Measurements from ENCODE around the gene TPSG1.

TPSG1 gene

DNA sequence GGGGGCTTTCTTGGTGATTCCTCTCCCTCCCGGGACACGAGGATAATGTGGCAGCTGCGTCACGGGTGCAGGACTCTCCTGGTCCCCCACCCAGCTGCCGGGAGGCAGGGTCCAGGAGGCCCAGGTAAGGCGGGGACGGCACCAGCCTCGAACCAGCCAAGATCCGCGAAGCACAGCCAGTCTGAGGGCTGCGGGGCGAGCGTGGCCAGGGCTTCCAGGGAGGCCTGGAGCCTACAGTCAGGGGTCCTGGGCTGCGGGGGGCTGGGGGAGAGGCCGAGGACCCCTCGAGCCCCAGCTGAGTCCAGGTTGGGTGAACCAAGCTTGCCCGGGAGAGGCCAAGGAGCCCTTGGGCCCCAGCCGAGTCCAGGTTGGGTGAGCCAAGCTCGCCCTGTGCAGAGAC, 40.8 kb upstream of the TPSG1 start:
- no peak for DNase-seq (ENCODE audit: low read depth, low spot score)
- Histone ChIP-seq H3K4me1 (ENCODE audit: insufficient read depth, insufficient read length) (no peaks in the 10 kb centered on the region), H3K27me3 (ENCODE audit: insufficient read depth, insufficient read length) (peaks cover 27% of the 10 kb centered on the region), H3K36me3 (ENCODE audit: insufficient read depth, insufficient read length, low read length) (no peaks in the 10 kb centered on the region), H3K9me3 (ENCODE audit: insufficient read depth, low read length) (no peaks in the 10 kb centered on the region; the same call in 1 of the 2 replicates), H3K4me3 (ENCODE audit: insufficient read length, low read depth) (no peak overlapping the region), H3K9ac (ENCODE audit: insufficient read length, low read depth) (no peak overlapping the region)
- no peak for TF ChIP-seq YY1 (IDR thresholded peaks at IDR 0.05; ENCODE audit: insufficient read depth, insufficient read length)
- no peak for TF ChIP-seq ZNF274 (IDR thresholded peaks at IDR 0.05; ENCODE audit: low read depth, low read length)
- no peak for TF ChIP-seq SUZ12 (IDR thresholded peaks at IDR 0.05; ENCODE audit: extremely low read depth, insufficient read depth, insufficient read length)

DNA sequence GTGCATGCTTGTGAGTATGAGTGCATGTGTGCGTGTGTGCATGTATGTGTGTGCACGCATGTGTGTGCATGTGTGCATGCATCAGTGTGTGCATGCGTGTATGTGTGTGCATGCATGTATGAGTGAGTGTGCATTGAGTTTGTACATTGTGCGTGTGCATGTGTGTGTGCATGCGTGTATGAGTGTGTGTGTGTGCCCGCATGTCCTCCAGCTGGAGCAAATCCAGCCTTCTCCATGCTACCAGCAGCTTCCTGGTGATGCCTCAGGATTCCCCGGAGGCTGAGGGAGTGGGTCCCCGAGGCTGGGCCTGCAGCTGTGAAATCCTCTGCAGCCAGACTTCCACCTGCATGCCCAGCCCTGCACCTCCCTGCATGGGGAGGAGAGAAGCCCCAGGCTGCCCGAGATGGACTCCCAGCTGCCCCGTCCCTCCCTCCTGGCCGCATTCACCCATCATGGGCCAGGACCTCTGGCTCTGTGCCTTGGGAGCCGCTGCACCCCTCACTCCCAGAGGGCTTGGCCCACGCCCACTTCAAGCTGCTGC, 40.1 kb upstream of the TPSG1 start:
- no peaks in the 10 kb centered on the region; the same call in 1 of the 2 replicates for H3K9me3 ChIP-seq (ENCODE audit: insufficient read depth, low read length)
- TF ChIP-seq SUZ12 (IDR thresholded peaks at IDR 0.05; ENCODE audit: extremely low read depth, insufficient read depth, insufficient read length), result no peak
- DNase-seq (ENCODE audit: low read depth, low spot score), result no peak
- H3K36me3 ChIP-seq (ENCODE audit: insufficient read depth, insufficient read length, low read length), result no peaks in the 10 kb centered on the region
- H3K9ac ChIP-seq (ENCODE audit: insufficient read length, low read depth), result no peak overlapping the region
- H3K27me3 ChIP-seq (ENCODE audit: insufficient read depth, insufficient read length), result peaks cover 34% of the 10 kb centered on the region
- H3K4me3 ChIP-seq (ENCODE audit: insufficient read length, low read depth), result no peak overlapping the region
- H3K4me1 ChIP-seq (ENCODE audit: insufficient read depth, insufficient read length), result no peaks in the 10 kb centered on the region

DNA sequence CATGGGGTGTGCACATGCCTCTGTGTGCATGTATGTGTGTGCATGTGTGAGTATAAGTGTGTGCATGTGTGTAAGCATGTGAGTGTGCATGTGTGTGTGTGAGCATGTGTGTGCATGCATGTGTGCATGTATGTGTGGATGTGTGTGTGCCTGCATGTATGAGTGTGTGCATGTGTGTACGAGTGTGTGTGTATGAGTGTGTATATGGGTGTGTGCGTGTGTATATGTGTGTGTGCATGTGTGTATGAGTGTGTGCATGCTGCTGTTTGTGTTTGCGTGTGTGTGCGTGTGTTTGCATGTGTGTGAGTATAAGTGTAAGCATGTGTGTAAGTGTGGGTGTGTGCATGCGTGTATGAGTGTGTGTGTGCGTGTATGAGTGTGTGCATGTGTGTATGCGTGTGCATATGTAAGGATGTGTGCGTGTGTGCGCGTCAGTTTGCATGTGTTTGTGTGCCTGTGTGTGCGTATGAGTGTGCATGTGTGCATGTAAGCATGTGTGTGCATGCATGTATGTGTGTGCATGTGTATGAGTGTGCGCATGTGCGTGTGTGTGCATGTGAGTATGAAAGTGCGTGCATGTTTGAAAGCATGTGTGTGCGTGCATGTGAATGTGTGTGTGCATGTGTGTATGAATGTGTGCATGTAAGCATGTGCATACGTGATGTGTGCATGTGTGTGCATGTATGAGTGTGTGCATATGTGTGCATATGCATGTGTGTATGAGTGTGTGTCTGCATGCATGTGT, 39.4 kb upstream of the TPSG1 start:
- no peak for TF ChIP-seq YY1 (IDR thresholded peaks at IDR 0.05; ENCODE audit: insufficient read depth, insufficient read length)
- TF ChIP-seq ZNF274 (IDR thresholded peaks at IDR 0.05; ENCODE audit: low read depth, low read length), result no peak
- no peak for TF ChIP-seq SUZ12 (IDR thresholded peaks at IDR 0.05; ENCODE audit: extremely low read depth, insufficient read depth, insufficient read length)
- Histone ChIP-seq H3K27me3 (ENCODE audit: insufficient read depth, insufficient read length) (peaks cover 40% of the 10 kb centered on the region), H3K9me3 (ENCODE audit: insufficient read depth, low read length) (no peaks in the 10 kb centered on the region; the same call in 1 of the 2 replicates), H3K36me3 (ENCODE audit: insufficient read depth, insufficient read length, low read length) (no peaks in the 10 kb centered on the region), H3K4me3 (ENCODE audit: insufficient read length, low read depth) (no peak overlapping the region), H3K9ac (ENCODE audit: insufficient read length, low read depth) (no peak overlapping the region), H3K4me1 (ENCODE audit: insufficient read depth, insufficient read length) (no peaks in the 10 kb centered on the region)
- DNase-seq (ENCODE audit: low read depth, low spot score), result no peak

DNA sequence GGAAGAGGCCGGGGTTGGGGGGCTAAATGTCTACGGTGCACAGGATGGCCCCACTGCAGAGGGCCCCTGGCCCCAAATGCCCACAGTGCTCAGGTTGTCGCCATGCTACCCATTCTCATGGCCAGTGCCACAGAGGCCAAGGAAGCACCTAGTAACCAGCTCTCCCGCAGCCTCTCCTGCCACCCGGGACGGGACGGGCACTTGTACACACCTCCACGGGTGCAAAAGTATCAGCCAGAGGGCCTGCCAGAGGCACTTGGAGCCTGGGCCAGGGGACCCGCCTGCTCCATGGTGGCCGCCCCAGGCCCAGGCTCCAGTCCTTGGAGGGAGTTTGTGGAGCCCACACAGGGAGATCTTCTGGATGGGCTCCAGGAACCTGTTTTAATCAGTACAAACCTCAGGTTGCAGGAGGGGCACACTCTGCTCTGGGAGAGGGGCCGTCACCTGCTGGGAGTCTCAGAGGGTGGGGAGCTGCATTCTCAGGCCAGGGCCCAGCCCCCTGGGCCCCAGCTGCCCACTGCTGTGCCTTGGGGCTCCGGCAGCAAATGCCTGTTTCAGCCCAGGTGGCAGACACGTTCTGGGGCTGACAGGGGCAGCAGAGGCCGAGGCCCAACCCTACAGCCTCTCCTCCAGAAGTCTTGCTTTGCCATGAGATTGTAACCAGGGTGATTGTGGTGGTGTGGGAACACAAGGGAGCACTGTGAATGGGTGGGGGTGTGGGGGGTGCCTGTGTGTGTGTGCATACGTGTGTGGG, 38.7 kb upstream of the TPSG1 start:
- no peaks in the 10 kb centered on the region for H3K36me3 ChIP-seq (ENCODE audit: insufficient read depth, insufficient read length, low read length)
- peaks cover 48% of the 10 kb centered on the region for H3K27me3 ChIP-seq (ENCODE audit: insufficient read depth, insufficient read length)

DNA sequence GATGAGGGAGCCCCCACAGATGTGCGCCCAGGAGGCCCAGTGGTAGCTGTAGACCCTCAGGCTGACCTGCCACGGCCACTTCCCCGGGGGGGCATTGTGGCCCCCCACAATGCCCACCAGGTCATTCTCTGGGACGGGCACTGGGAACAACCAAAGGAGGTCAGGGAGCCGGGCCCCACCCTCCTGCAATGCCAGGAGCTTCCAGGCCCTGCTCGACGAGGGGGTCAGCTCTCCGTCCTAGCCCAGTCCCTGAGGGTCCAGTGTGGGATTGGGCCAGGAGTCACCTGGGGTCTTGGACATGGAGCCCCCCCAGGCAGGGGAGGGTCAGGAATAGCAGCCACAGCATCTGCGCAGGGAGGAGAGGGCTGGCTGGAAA, 37.8 kb upstream of the TPSG1 start:
- H3K4me1 ChIP-seq (ENCODE audit: insufficient read depth, insufficient read length), result no peaks in the 10 kb centered on the region
- no peak for DNase-seq (ENCODE audit: low read depth, low spot score)
- no peak overlapping the region for H3K4me3 ChIP-seq (ENCODE audit: insufficient read length, low read depth)
- H3K9ac ChIP-seq (ENCODE audit: insufficient read length, low read depth), result no peak overlapping the region
- no peaks in the 10 kb centered on the region; the same call in 1 of the 2 replicates for H3K9me3 ChIP-seq (ENCODE audit: insufficient read depth, low read length)
- H3K36me3 ChIP-seq (ENCODE audit: insufficient read depth, insufficient read length, low read length), result no peaks in the 10 kb centered on the region
- no peak for TF ChIP-seq ZNF274 (IDR thresholded peaks at IDR 0.05; ENCODE audit: low read depth, low read length)
- no peak for TF ChIP-seq YY1 (IDR thresholded peaks at IDR 0.05; ENCODE audit: insufficient read depth, insufficient read length)
- TF ChIP-seq SUZ12 (IDR thresholded peaks at IDR 0.05; ENCODE audit: extremely low read depth, insufficient read depth, insufficient read length), result no peak
- peaks cover 48% of the 10 kb centered on the region for H3K27me3 ChIP-seq (ENCODE audit: insufficient read depth, insufficient read length)

More for the DNA sequence above, 38.7 kb upstream of the TPSG1 start:
- TF ChIP-seq SUZ12 (IDR thresholded peaks at IDR 0.05; ENCODE audit: extremely low read depth, insufficient read depth, insufficient read length) (no peak), YY1 (IDR thresholded peaks at IDR 0.05; ENCODE audit: insufficient read depth, insufficient read length) (no peak), ZNF274 (IDR thresholded peaks at IDR 0.05; ENCODE audit: low read depth, low read length) (no peak)
- no peak overlapping the region for H3K4me3 ChIP-seq (ENCODE audit: insufficient read length, low read depth)
- DNase-seq (ENCODE audit: low read depth, low spot score), result no peak
- no peaks in the 10 kb centered on the region; the same call in 1 of the 2 replicates for H3K9me3 ChIP-seq (ENCODE audit: insufficient read depth, low read length)
- peak overlapping the region; percentile 1 for H3K9ac ChIP-seq (ENCODE audit: insufficient read length, low read depth)
- H3K4me1 ChIP-seq (ENCODE audit: insufficient read depth, insufficient read length), result no peaks in the 10 kb centered on the region

DNA sequence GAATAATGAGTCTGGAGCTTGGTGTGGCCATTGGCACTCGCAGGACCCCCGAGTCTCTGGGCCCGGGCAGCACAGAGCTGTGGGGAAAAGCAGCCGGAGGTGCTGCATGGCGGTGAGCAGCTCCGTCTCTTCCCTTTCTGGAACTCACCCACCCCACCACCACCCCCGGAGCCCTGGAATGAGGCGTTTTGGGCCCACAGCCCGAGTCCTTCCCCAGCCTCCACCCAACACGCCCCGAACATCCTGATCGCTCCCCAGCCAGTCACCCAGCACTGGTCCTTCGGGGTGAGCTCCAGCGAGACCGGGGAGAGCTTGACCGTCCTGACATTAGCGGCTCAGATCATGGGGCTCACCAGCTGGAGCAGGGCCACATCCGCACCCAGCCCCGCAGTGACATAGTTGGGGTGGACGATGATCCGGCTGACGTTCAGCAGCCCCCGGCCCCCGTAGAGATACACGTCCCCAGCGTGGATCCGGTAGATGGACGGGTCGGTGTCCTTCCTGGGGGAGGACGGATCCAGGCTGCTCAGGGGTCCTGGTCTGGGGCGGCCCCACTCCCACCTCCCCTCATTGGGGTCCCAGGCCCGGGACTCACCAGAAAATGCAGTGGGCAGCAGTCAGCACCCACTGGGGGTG, 37.3 kb upstream of the TPSG1 start:
- peaks cover 53% of the 10 kb centered on the region for H3K27me3 ChIP-seq (ENCODE audit: insufficient read depth, insufficient read length)
- H3K36me3 ChIP-seq (ENCODE audit: insufficient read depth, insufficient read length, low read length), result no peaks in the 10 kb centered on the region
- TF ChIP-seq YY1 (IDR thresholded peaks at IDR 0.05; ENCODE audit: insufficient read depth, insufficient read length) (no peak), SUZ12 (IDR thresholded peaks at IDR 0.05; ENCODE audit: extremely low read depth, insufficient read depth, insufficient read length) (no peak), ZNF274 (IDR thresholded peaks at IDR 0.05; ENCODE audit: low read depth, low read length) (no peak)

More for the DNA sequence above, 37.3 kb upstream of the TPSG1 start:
- Histone ChIP-seq H3K4me3 (ENCODE audit: insufficient read length, low read depth) (no peak overlapping the region), H3K4me1 (ENCODE audit: insufficient read depth, insufficient read length) (no peaks in the 10 kb centered on the region), H3K9me3 (ENCODE audit: insufficient read depth, low read length) (no peaks in the 10 kb centered on the region; the same call in 1 of the 2 replicates), H3K9ac (ENCODE audit: insufficient read length, low read depth) (no peak overlapping the region)
- no peak for DNase-seq (ENCODE audit: low read depth, low spot score)

Measured in NT2/D1 (cell line).